Measurements from ENCODE around the gene MYH10.

DNA sequence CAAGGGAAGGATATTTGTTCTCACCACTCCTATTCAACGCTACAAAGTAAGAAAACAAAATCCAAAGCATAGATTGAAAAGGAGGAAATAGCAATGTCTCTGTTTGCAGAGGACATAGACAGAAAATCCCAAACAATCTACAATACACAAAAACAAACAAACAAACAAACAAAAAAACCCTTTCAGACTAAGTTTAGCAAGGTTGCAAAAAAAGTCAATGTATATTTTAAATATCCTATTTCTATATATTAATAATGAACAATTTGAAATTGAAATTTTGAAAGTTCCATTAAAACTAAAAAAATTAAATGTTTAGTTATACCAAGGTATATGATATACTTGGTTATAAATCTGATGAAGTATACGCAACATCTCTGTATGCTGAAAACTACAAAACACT is 37.2 kb downstream of the MYH10 start:
- TF ChIP-seq, protein P1, sequence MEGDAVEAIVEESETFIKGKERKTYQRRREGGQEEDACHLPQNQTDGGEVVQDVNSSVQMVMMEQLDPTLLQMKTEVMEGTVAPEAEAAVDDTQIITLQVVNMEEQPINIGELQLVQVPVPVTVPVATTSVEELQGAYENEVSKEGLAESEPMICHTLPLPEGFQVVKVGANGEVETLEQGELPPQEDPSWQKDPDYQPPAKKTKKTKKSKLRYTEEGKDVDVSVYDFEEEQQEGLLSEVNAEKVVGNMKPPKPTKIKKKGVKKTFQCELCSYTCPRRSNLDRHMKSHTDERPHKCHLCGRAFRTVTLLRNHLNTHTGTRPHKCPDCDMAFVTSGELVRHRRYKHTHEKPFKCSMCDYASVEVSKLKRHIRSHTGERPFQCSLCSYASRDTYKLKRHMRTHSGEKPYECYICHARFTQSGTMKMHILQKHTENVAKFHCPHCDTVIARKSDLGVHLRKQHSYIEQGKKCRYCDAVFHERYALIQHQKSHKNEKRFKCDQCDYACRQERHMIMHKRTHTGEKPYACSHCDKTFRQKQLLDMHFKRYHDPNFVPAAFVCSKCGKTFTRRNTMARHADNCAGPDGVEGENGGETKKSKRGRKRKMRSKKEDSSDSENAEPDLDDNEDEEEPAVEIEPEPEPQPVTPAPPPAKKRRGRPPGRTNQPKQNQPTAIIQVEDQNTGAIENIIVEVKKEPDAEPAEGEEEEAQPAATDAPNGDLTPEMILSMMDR (IDR thresholded peaks at IDR 0.05; ENCODE audit: low read length): no peak
- no peak for TF ChIP-seq EZH2 (IDR thresholded peaks at IDR 0.05; ENCODE audit: borderline replicate concordance, low read length)

Data from OCI-LY1 (cell line).